Head of caudate nucleus (tissue), 42 donors: ENCODE results near the gene TLE4.

ENCODE experiments used
- DNase-seq, 42 donors: peaks; one replicate each; pipeline versions ENCODE4 v3.0.0 to v3.0.0-alpha.2; 2020 to 2021; ENCODE audit warnings: mixed read lengths in 7 of 42
- intact Hi-C: fragments of 100-400 bp; cut with DNase I; formaldehyde crosslinking; loops from one replicate; pipeline ENCODE4 v1.15.0; 2022

Gene TLE4

GRCh38 chr9:79671558-79671957, 99.8 kb downstream of the TLE4 start:
- DNase-seq = no peak
- intact Hi-C loops = no loop called here

GRCh38 chr9:79672236-79672635, 100.5 kb downstream of the TLE4 start:
- no peak for DNase-seq
- intact Hi-C loops = no loop called here

GRCh38 chr9:79672891-79673290, 101.1 kb downstream of the TLE4 start:
- intact Hi-C loops = no loop called here
- no peak for DNase-seq

- intact Hi-C loops = no loop called here
- no peak for DNase-seq
Observed at GRCh38 chr9:79673614-79674013, 101.8 kb downstream of the TLE4 start.

- intact Hi-C loops = no loop called here
- no peak for DNase-seq
Observed at GRCh38 chr9:79674052-79674777, 102.5 kb downstream of the TLE4 start.

- DNase-seq = no peak
- intact Hi-C loops = no loop called here
Observed at GRCh38 chr9:79681576-79681975, 109.8 kb downstream of the TLE4 start.

GRCh38 chr9:79682076-79682736, 110.4 kb downstream of the TLE4 start:
- no peak for DNase-seq

GRCh38 chr9:79684059-79684458, 112.3 kb downstream of the TLE4 start:
- no peak for DNase-seq
- intact Hi-C loops = no loop called here

More at GRCh38 chr9:79682076-79682736, 110.4 kb downstream of the TLE4 start:
- intact Hi-C loops = no loop called here

GRCh38 chr9:79684711-79685575, 113.2 kb downstream of the TLE4 start:
- no peak for DNase-seq
- intact Hi-C loops = no loop called here

GRCh38 chr9:79685577-79685976, 113.8 kb downstream of the TLE4 start:
- intact Hi-C loops = no loop called here
- no peak for DNase-seq

- intact Hi-C loops = no loop called here
- DNase-seq = peak in 2 of 42 donors; percentile 20 to 47
Observed at GRCh38 chr9:79686381-79687130, 114.8 kb downstream of the TLE4 start.

- intact Hi-C loops = no loop called here
- DNase-seq = peak in 5 of 42 donors; percentile 26 to 54 (median 40)
Observed at GRCh38 chr9:79687131-79687447, 115.3 kb downstream of the TLE4 start.

- DNase-seq = no peak
- intact Hi-C loops = no loop called here
Observed at GRCh38 chr9:79688363-79688762, 116.6 kb downstream of the TLE4 start.

GRCh38 chr9:79689576-79689975, 117.8 kb downstream of the TLE4 start:
- intact Hi-C loops = no loop called here
- no peak for DNase-seq

GRCh38 chr9:79691496-79691895, 119.7 kb downstream of the TLE4 start:
- DNase-seq = no peak
- intact Hi-C loops = no loop called here

- no peak for DNase-seq
- intact Hi-C loops = no loop called here
Observed at GRCh38 chr9:79692857-79693571, 121.2 kb downstream of the TLE4 start.

- intact Hi-C loops = no loop called here
Observed at GRCh38 chr9:79693750-79694149, 122.0 kb downstream of the TLE4 start.

GRCh38 chr9:79694208-79694607, 122.4 kb downstream of the TLE4 start:
- intact Hi-C loops = no loop called here
- no peak for DNase-seq

More at GRCh38 chr9:79693750-79694149, 122.0 kb downstream of the TLE4 start:
- DNase-seq = no peak
